ENCODE results near the gene PIK3IP1.
"Not testable (repeated sequence)": the region's sequence is repeated elsewhere in the genome, so short reads cannot be mapped to it uniquely, and the experiment has no call there.

PIK3IP1 gene

GRCh38 chr22:31292236-31292989 is at the start of gene PIK3IP1:
PIK3IP1 (minus strand) TSS chr22:31292488; CDS start chr22:31292344, 144 bp downstream.
- DNase-seq: peak; percentile 65 to 84 (median 74)

DNA sequence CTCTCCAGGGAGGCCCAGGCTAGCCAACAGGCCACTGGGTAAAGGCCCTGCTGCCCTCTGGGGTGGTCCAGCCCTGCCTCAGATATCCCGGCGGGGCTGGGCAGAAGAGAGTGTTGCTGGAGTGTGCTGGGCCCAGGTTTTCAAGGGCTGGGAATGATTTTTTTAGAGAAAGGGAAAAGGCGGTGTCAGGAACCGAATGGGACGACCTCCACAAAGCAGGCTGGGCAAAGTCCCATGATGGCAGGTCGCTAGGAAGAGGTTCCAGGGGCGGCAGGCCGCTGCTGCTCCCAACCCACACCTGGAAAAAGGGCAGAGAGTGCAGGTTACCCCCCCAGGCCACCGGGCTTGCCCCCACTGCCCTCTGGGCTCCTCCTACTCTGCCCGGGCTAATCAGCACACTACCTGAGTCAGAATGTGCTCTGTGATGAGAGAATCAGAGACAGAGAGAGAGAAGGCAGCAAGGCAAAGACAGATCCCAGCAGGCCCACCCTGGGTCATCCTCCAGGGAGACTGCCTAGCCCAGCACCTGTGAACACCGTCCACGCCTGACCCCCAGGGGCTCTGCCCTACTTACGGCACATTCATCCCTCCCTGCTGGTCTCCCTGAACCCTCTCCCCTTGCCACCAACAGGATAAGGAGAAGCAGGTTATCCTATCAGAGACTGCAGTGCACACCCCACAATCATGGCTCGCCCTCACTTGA is 49.2 kb upstream of the PIK3IP1 start:
- DNase-seq: peak in 1 of 3 experiments; percentile 1

DNA sequence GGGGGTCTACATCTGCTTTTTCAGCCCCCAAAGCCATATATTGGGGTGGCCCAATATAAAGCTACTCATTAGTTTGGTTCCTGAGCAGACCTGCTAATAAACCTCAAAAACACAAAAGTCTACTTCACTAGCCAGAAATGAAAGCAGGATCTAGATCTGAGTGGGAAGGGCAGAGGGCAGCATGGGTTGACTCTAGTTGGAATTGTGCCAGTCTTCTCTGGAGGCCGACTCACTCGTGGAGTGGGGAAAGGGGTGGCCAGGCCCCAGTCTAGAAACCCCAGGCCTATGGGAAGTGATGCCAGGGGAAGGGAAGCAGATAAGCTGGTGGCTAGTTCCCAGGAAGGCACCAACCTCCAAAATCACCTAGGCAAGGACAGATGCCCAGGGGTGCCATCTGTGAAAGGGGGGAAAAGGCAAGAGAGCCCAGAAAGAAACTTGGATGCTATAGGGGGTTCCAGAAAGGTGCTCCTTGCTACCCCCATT is 48.5 kb upstream of the PIK3IP1 start:
- DNase-seq: no peak

- DNase-seq: peak in 2 of 3 experiments; percentile 16 to 48
These were observed 48.1 kb upstream of the PIK3IP1 start for GRCh38 chr22:31340360-31340759.

- peak in 1 of 3 experiments; percentile 0 for DNase-seq
These were observed 47.0 kb upstream of the PIK3IP1 start for GRCh38 chr22:31339148-31339832.

DNA sequence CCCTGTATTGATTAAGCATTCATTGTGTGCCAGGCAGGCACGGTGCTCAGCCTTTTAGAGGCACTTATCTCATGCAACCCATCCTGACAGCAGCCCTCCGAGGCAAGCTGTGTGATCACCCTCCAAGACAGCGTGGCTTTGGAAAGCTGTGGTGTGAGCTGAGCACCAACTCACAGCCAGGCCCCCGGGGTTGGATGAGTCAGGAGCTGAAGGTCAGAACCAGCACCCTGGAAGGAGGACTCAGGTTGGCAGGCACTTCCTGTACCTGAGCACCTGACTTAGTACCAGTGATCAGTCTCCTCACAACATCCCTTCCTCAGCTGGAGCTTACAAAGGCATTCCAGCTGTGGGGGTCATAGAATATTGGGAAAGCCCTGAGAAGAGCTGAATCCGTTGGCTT is 44.9 kb upstream of the PIK3IP1 start:
- DNase-seq: no peak

DNA sequence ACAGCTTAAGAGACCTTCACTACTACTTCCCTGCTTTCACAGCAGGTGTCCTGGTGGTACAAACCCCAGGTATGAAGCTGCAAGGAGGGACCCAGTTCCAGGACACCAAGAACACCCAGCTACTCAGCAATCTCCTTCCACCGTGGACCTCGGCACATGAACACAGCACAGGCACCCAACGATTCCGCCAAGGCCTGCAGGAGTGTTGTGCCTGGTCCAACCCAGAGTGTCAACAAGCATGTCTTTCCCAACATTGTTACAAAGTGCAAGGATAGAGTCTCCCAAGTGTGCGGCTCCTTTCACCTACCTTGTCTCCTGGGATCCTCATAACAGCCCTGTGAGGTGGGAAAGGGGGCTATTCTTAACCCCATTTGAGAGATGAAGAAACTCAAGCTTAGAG is 42.0 kb upstream of the PIK3IP1 start:
- DNase-seq: no peak

DNA sequence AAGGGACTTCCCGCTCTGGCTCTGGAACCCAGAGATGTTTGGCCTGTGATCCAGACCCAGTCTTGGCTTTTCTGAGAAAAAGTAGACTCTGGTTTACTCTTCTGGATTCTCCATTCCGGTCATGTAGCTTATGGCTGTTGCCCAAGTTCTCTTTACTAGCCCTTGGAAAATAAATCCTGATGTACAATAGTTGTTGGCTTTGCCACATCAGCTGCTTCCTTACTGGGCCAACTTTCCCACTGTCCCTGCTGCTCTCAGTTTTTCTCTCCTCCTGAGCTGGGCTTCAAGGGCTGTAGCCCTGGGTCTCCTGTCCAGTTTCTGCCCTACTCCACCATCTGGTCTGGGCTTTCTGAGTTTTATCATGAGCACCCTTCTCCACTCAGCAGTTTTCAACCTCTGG is 41.4 kb upstream of the PIK3IP1 start:
- DNase-seq: no peak

GRCh38 chr22:31332886-31333285 is 40.6 kb upstream of the PIK3IP1 start:
- DNase-seq: no peak

DNA sequence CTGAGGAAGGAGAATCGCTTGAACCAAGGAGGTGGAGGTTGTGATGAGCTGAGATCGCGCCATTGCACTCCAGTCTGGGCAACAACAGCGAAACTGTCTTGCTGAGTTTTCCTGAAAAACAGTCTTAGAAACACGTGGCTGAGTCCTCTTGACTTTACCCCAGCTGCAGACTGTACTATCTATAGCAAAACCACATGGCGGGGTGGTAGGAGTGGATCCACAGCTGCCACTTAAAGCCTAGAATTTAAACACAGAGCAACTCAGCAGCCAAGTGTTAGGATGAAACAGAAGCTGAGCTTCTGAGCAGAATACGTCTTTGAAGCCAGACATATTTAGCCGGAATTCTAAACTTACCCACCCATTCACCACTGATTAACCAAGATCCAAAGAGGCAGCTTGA is 39.7 kb upstream of the PIK3IP1 start:
- DNase-seq: no peak

DNA sequence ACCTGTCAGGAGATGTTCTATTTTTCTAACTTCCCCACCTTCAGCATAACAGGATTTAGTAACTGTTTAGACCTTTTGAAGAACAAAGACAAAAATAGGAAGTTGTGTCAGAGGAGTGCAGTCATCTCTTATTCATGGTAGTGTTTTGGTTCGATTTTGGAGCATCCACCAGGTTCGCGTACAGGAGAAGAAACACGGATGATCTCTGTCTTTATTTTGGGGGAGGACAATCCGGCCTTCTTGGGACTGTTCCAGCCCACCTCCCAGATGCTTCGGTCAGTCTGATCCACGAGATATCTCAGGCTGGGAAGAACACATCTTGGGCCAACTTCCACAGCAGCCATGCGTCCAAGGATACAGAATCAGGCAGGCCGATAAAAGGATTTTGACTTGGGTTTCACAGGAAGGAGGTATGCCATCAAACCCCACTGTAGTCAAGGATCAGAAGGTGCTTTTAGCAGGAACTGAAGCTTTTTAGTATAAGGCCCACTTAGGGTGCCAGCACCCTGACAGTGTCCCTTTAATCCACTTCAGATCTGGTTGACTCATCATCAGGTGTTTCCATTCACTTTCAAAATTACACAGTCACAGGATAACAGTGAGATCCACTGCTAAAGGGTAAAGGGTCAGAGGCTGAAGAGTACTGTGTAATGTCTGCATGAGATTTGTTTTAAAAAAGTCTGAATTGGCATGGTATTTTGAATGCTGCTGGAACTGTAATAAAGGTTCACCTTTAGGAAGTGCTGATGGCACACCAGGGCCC is 37.3 kb upstream of the PIK3IP1 start:
- no peak for DNase-seq

DNA sequence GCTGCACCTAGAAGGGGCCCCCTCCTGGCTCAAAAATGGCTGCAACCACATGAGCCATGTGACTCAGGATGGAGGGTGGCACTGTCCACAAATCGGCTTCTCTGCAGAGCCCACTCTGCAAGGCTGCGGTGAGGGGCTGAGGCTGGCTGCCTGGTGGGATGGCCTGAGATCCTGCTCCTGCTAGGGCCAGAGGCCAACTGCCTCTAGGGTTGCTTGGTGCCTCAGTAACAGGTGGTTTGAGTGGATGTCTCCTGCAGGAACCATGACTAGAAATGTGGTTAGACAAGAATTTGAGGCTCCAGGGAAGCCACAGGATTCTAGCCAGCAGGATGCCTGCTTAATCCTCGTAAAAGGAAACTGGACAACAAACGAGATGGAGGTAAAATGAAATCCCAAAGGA is 36.7 kb upstream of the PIK3IP1 start:
- no peak for DNase-seq

- DNase-seq: no peak
These were observed 36.3 kb upstream of the PIK3IP1 start for GRCh38 chr22:31328544-31328960.

- DNase-seq: no peak
These were observed 35.7 kb upstream of the PIK3IP1 start for GRCh38 chr22:31327806-31328543.

DNA sequence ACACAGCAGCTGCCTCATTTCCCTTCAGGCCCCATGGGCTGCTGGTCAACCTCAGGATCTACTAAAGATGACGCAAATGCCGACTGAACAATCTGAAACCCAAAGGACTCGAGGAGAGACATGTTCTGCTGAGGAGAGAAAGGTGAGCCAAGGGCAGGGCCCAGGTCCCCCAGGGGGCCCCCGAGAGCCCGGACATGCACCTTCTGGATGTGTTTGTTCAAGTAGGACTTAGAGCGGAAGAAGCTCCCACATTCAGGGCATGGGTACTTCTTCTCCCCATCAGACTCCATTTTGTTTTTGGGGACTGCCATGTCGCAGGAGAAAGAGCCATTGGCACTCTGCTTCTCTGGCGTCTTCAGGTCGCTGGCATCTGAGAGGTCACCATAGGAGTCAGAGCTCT is 34.6 kb upstream of the PIK3IP1 start:
- DNase-seq: no peak

DNA sequence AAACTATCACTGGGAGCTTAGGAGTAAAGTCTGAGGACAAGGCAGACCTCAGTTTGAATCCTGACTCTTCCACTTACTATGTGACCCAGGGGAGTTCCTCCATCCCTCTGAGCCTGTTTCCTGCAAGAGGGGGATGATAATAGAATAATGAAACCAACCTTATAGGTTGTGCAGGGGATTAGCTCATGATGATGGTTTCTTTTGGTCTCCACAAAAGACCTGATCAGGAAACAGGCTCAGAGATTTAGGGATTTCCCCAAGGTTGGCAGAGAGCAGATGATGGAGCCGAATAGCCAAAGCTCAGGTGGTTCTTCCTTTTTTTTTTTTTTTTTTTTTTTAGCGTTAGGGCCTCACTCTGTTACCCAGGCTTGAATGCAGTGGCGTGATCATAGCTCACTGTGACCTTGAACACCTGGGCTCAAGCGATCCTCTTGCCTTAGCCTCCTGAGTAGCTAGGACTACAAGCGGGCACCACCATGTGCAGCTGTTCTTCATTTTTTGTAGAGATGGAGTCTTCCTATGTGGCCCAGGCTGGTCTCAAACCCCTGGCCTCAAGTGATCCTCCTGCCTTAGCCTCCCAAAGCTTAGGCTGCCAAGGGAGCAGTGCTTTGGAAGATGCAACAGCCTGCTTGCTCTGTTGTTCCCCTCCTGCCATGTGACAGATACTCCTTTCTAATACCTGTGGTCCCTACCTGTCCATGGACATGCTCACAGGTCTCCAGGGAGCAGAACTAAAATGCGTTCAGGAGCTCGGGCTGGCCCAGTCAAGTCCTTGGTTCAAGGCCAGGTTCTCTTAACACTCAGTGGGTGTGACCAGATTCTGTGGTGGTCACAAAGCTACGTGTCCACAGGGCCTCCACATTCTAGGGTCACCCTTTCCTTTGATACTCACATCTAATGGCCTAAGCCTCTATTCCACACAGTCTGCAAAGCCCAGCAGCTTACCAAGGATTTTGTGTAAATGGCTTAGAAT is 31.6 kb upstream of the PIK3IP1 start:
- no peak for DNase-seq

- DNase-seq: no peak
These were observed 29.1 kb upstream of the PIK3IP1 start for GRCh38 chr22:31321421-31321820.

DNA sequence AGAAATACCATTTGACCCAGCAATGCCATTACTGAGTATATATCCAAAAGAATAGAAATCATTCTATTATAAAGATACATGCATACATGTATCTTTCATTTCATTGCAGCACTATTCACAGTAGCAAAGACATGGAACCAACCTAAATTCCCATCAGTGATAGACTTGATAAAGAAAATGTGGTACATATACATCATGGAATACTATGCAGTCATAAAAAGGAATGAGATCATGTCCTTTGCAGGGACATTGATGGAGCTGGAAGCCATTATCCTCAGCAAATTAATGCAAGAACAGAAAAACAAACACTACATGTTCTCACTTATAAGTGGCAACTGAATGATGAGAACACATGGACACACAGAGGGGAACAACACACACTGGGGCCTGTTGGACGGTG is 21.9 kb upstream of the PIK3IP1 start:
- not testable (repeated sequence) for DNase-seq

DNA sequence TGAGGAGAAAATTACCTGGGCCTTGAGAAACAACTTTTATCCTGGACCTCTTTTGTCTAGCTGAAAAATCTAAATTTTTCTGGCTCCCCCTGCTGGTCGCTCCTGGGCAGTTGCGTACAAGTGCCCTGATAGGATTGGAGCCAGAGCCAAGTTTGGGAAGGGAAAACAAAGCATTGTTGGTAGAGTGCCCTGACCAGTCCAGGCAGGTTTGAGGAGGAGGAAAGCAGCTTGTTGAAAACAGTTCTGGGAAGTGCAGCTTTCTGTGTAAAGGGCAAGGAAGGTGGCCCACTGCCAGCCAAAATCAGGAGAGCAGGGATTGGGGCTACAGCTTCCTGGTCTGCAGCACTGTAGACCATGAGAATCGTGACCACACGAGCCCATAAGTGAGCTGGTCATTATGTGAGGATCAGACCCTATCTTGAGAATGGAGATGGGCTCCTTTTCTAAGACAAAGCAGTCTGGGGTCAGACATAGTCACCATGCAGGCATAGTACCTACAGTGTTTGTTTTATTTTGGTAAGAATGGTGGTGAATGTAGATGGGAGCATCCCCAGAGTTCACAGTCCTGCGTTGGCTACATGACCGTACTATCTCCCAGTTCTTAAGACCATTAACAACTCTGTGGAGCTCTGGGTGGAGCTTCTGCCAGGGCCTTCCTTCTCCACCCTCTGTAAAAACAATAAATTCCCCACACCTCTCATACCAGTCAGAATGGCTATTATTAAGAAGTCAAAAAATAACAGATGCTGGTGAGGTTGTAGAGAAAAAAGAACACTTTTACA is 21.3 kb upstream of the PIK3IP1 start:
- peak; percentile 28 to 61 (median 42) for DNase-seq

- DNase-seq: no peak
These were observed 15.9 kb upstream of the PIK3IP1 start for GRCh38 chr22:31308181-31308580.
